ENCODE results near the gene ABCA4.

- TF ChIP-seq CTCF (IDR thresholded peaks at IDR 0.05 in 4 of 5, conservative IDR thresholded peaks at IDR 0.05 in 1 of 5): no peak
- no peak for TF ChIP-seq POLR2A (IDR thresholded peaks at IDR 0.05)
Observed at GRCh38 chr1:94098585-94099111, 22.3 kb downstream of the ABCA4 start.
